Uterus (tissue), 4 donors: Measurements from ENCODE around the gene PROCR. TPM values are rescaled to one million over a fixed set of nuclear protein-coding genes. Genes with fewer than 3 reads are reported as not detected.
"Not testable (repeated sequence)": the region's sequence is repeated elsewhere in the genome, so short reads cannot be mapped to it uniquely, and the experiment has no call there.

Source experiments
- DNase-seq, 2 donors: peaks; one replicate each; pipeline ENCODE4 v3.0.0-alpha.2; 2019 to 2020
- H3K27ac ChIP-seq, 2 donors: fragments of 200-600 bp; sonication (generic); 1 replicate in 1 of 2; 2 replicates in 1 of 2; pipeline ENCODE4 v1.5.1; 2016 to 2018
- H3K27me3 ChIP-seq, 2 donors: fragments of 200-600 bp; sonication (generic); one replicate each; pipeline ENCODE4 v1.5.1; 2018 to 2019; ENCODE audit warnings: control low read depth in 1 of 2
- H3K36me3 ChIP-seq, 2 donors: fragments of 200-600 bp; sonication (generic); one replicate each; pipeline ENCODE4 v1.5.1; 2019; ENCODE audit warnings: control low read depth in 1 of 2
- H3K4me1 ChIP-seq, 2 donors: fragments of 200-600 bp; sonication (generic); one replicate each; pipeline ENCODE4 v1.5.1; 2018 to 2019; ENCODE audit warnings: control low read depth in 1 of 2
- H3K4me3 ChIP-seq, 2 donors: fragments of 200-600 bp; sonication (generic); 1 replicate in 1 of 2; 2 replicates in 1 of 2; pipeline ENCODE4 v1.5.1; 2018 to 2019; ENCODE audit warnings: mild to moderate bottlenecking in 1 of 2
- H3K9me3 ChIP-seq, 2 donors: fragments of 200-600 bp; sonication (generic); one replicate each; pipeline ENCODE4 v1.5.1; 2019; ENCODE audit warnings: control low read depth in 1 of 2
- CTCF ChIP-seq, 4 experiments: fragments of 200-600 bp in 2 of 4; fragments of 450-650 bp in 2 of 4; sonication (generic) in 2 of 4; IDR thresholded peaks; one replicate each; pipeline ENCODE4 v1.5.1; 2016 to 2019; ENCODE audit warnings: antibody characterized with exemption in 4 of 4, mild to moderate bottlenecking in 2 of 4, moderate library complexity in 1 of 4
- POLR2A ChIP-seq, 2 donors: fragments of 450-650 bp; IDR thresholded peaks; one replicate each; pipeline ENCODE4 v1.6.1; 2016; ENCODE audit warnings: antibody characterized with exemption in 2 of 2, mild to moderate bottlenecking in 1 of 2, moderate library complexity in 1 of 2
- intact Hi-C: fragments of 100-400 bp; cut with DNase I; formaldehyde crosslinking; loops from one replicate; pipeline ENCODE4 v1.15.1; 2023; ENCODE audit warnings: low total_unique reads
- total RNA-seq, 4 donors: library from RNA; depleted of rRNA in 3 of 4; stranded (reverse); fragments of >200 nt in 3 of 4; gene quantifications; one replicate each; pipeline versions ENCODE4 v1.1.0 to v1.2.4, GENCODE V29; 2014 to 2023
- donor health status: DM: yes; HTN: yes; CAD: no.

PROCR gene
- total RNA-seq, 4 donors from 2014 or later, result 40.2 to 96.2 (median 60.7) TPM

GRCh38 chr20:35199740-35200139 is 27.9 kb downstream of the PROCR start:
- no peak for DNase-seq
- H3K4me1 ChIP-seq, result no peaks in the 10 kb centered on the region
- H3K9me3 ChIP-seq, result peaks cover 0 to 7% of the 10 kb centered on the region in 2 donors
- intact Hi-C loops, result no loop called here
- H3K27ac ChIP-seq, result no peak overlapping the region
- no peaks in the 10 kb centered on the region for H3K36me3 ChIP-seq
- TF ChIP-seq POLR2A (IDR thresholded peaks at IDR 0.05) (no peak), CTCF (IDR thresholded peaks at IDR 0.05) (no peak)
- H3K4me3 ChIP-seq, result no peak overlapping the region
- no peaks in the 10 kb centered on the region for H3K27me3 ChIP-seq

GRCh38 chr20:35200267-35200666 is 28.4 kb downstream of the PROCR start:
- no peaks in the 10 kb centered on the region for H3K4me1 ChIP-seq
- H3K9me3 ChIP-seq, result peaks cover 0 to 7% of the 10 kb centered on the region in 2 donors
- no peak for DNase-seq
- H3K27me3 ChIP-seq, result no peaks in the 10 kb centered on the region
- no peaks in the 10 kb centered on the region for H3K36me3 ChIP-seq
- H3K4me3 ChIP-seq, result no peak overlapping the region
- TF ChIP-seq CTCF (IDR thresholded peaks at IDR 0.05), result no peak
- TF ChIP-seq POLR2A (IDR thresholded peaks at IDR 0.05), result no peak
- intact Hi-C loops, result no loop called here
- no peak overlapping the region for H3K27ac ChIP-seq

GRCh38 chr20:35201467-35201866 is 29.6 kb downstream of the PROCR start:
- H3K4me3 ChIP-seq, H3K36me3 ChIP-seq, H3K27me3 ChIP-seq, DNase-seq, intact Hi-C loops, H3K4me1 ChIP-seq, H3K27ac ChIP-seq, H3K9me3 ChIP-seq: not testable (repeated sequence)

GRCh38 chr20:35206802-35207201 is 34.9 kb downstream of the PROCR start:
- H3K9me3 ChIP-seq, result no peaks in the 10 kb centered on the region
- intact Hi-C loops, result no loop called here
- no peaks in the 10 kb centered on the region for H3K36me3 ChIP-seq
- no peak overlapping the region for H3K4me3 ChIP-seq
- H3K27me3 ChIP-seq, result no peaks in the 10 kb centered on the region
- no peak for DNase-seq
- no peak overlapping the region for H3K27ac ChIP-seq
- TF ChIP-seq POLR2A (IDR thresholded peaks at IDR 0.05) (no peak), CTCF (IDR thresholded peaks at IDR 0.05) (no peak)
- H3K4me1 ChIP-seq, result no peaks in the 10 kb centered on the region

GRCh38 chr20:35207950-35208611 is 36.2 kb downstream of the PROCR start:
- TF ChIP-seq CTCF (IDR thresholded peaks at IDR 0.05) (peak; percentile 65 to 95 (median 79)), POLR2A (IDR thresholded peaks at IDR 0.05) (no peak)
- peak overlapping the region; percentile 61 to 65 for H3K27ac ChIP-seq
- no peaks in the 10 kb centered on the region for H3K27me3 ChIP-seq
- intact Hi-C loops, result loop anchor here (2.0 kb wide), 1 partner anchor 63 kb away; no protein-coding TSS in a partner anchor
- no peak overlapping the region for H3K4me3 ChIP-seq
- no peaks in the 10 kb centered on the region for H3K36me3 ChIP-seq
- peak; percentile 74 to 88 for DNase-seq
- H3K4me1 ChIP-seq, result no peaks in the 10 kb centered on the region
- no peaks in the 10 kb centered on the region for H3K9me3 ChIP-seq
